Measurements from ENCODE around the gene VPS26A.

GRCh38 chr10:69074532-69074931 is 49.4 kb upstream of the VPS26A start:
- no peak for TF ChIP-seq EZH2 (IDR thresholded peaks at IDR 0.05; ENCODE audit: borderline replicate concordance, low read length)
- no peak for TF ChIP-seq CTCF (conservative IDR thresholded peaks at IDR 0.05 in 1 of 2, IDR thresholded peaks at IDR 0.05 in 1 of 2; ENCODE audit: extremely low read depth in 1 of 2, insufficient read depth in 1 of 2, low read depth in 1 of 2, low read length in 2 of 2)
